Measurements from ENCODE around the gene OTOA.

- TF ChIP-seq CTCF (conservative IDR thresholded peaks at IDR 0.05; ENCODE audit: low read length) (no peak), EZH2phosphoT487 (IDR thresholded peaks at IDR 0.05; ENCODE audit: borderline replicate concordance, low read depth, low read length) (no peak)
Observed at GRCh38 chr16:21683184-21683583, 19.4 kb downstream of the OTOA start.

Data from OCI-LY7 (cell line).